ENCODE results near the gene HCCS.
"Not testable (repeated sequence)": the region's sequence is repeated elsewhere in the genome, so short reads cannot be mapped to it uniquely, and the experiment has no call there.

HCCS gene

GRCh38 chrX:11111037-11111851, at the start of gene HCCS:
Gene HCCS (plus strand): TSS chrX:11111332. CDS start chrX:11112061, 729 bp downstream.
- peak; percentile 28 for DNase-seq

GRCh38 chrX:11064276-11064675, 46.9 kb upstream of the HCCS start:
- no peak for DNase-seq

GRCh38 chrX:11064851-11065600, 46.1 kb upstream of the HCCS start:
- no peak for DNase-seq

GRCh38 chrX:11066812-11067211, 44.3 kb upstream of the HCCS start:
- no peak for DNase-seq

- DNase-seq, result no peak
Observed at GRCh38 chrX:11073381-11073780, 37.8 kb upstream of the HCCS start.

- no peak for DNase-seq
Observed at GRCh38 chrX:11080741-11081305, 30.3 kb upstream of the HCCS start.

GRCh38 chrX:11081511-11081910, 29.6 kb upstream of the HCCS start:
- no peak for DNase-seq

- no peak for DNase-seq
Observed at GRCh38 chrX:11085305-11085704, 25.8 kb upstream of the HCCS start.

- DNase-seq, result no peak
Observed at GRCh38 chrX:11089802-11090201, 21.3 kb upstream of the HCCS start.

- DNase-seq, result no peak
Observed at GRCh38 chrX:11097933-11098332, 13.2 kb upstream of the HCCS start.

GRCh38 chrX:11099465-11099864, 11.7 kb upstream of the HCCS start:
- DNase-seq, result no peak

GRCh38 chrX:11100281-11101035, 10.7 kb upstream of the HCCS start:
- no peak for DNase-seq

- no peak for DNase-seq
Observed at GRCh38 chrX:11103006-11103405, 8.1 kb upstream of the HCCS start.

- DNase-seq, result no peak
Observed at GRCh38 chrX:11103751-11104150, 7.4 kb upstream of the HCCS start.

- DNase-seq, result no peak
Observed at GRCh38 chrX:11105080-11105479, 6.1 kb upstream of the HCCS start.

- DNase-seq, result no peak
Observed at GRCh38 chrX:11108253-11108941, 2.7 kb upstream of the HCCS start.

- no peak for DNase-seq
Observed at GRCh38 chrX:11109968-11110367, 1.2 kb upstream of the HCCS start.

GRCh38 chrX:11111947-11112346, 815 bp downstream of the HCCS start:
- no peak for DNase-seq

- DNase-seq, result no peak
Observed at GRCh38 chrX:11113731-11114130, 2.6 kb downstream of the HCCS start.

- DNase-seq, result no peak
Observed at GRCh38 chrX:11117745-11118144, 6.6 kb downstream of the HCCS start.

- DNase-seq, result no peak
Observed at GRCh38 chrX:11119313-11119943, 8.3 kb downstream of the HCCS start.

GRCh38 chrX:11123087-11123486, 12.0 kb downstream of the HCCS start:
- DNase-seq, result not testable (repeated sequence)
